WTC11 (cell line): ENCODE measurements around the gene LCE6A. TPM values are rescaled to one million over a fixed set of nuclear protein-coding genes. Genes with fewer than 3 reads are reported as not detected.

Experiments used
- ATAC-seq: fragments of 200-7000 bp; cut with Tn5 transposase; 2 replicates; pipeline ENCODE4 v1.10.0; 2021; ENCODE audit warnings: mild to moderate bottlenecking, moderate library complexity
- CTCF ChIA-PET: fragments of 300-600 bp; sonication (Branson Sonifier 250); formaldehyde crosslinking; loops from one replicate; lab custom pipeline; 2021; ENCODE audit warnings: antibody characterized with exemption; lab: Charles Lee
- POLR2A ChIA-PET: fragments of 350-600 bp; sonication (Branson Sonifier 250); formaldehyde crosslinking; loops from one replicate; lab custom pipeline; 2021; ENCODE audit warnings: antibody characterized with exemption; lab: Charles Lee
- DNase-seq: peaks from one replicate; pipeline ENCODE4 v3.0.0; 2021; ENCODE audit warnings: low spot score
- H3K27ac Mint-ChIP-seq: 2 replicates; pipeline ENCODE4 v1.8.0; 2021; ENCODE audit warnings: mixed read lengths
- H3K27me3 Mint-ChIP-seq: 2 replicates; pipeline ENCODE4 v1.8.0; 2021; ENCODE audit warnings: low read depth, mild to moderate bottlenecking, moderate library complexity, mixed read lengths
- H3K36me3 Mint-ChIP-seq: 2 replicates; pipeline ENCODE4 v1.8.0; 2021; ENCODE audit warnings: mixed read lengths
- H3K4me1 Mint-ChIP-seq: 2 replicates; pipeline ENCODE4 v1.8.0; 2022; ENCODE audit warnings: mixed read lengths
- H3K4me3 Mint-ChIP-seq: 2 replicates; pipeline ENCODE4 v1.8.0; 2021; ENCODE audit warnings: mild to moderate bottlenecking, moderate library complexity, mixed read lengths
- H3K9me3 Mint-ChIP-seq: 2 replicates; pipeline ENCODE4 v1.8.0; 2021; ENCODE audit warnings: mixed read lengths
- CBFB ChIP-seq: sonication (generic); formaldehyde crosslinking; IDR thresholded peaks from 2 replicates; pipeline ENCODE4 v1.8.1; 2022; ENCODE audit warnings: mild to moderate bottlenecking, low read depth, missing genetic modification reagents
- CTCF ChIP-seq: fragments of 200-600 bp; IDR thresholded peaks from 2 replicates; pipeline ENCODE4 v1.8.0; 2022; ENCODE audit warnings: antibody characterized with exemption
- E2F1 ChIP-seq: sonication (generic); formaldehyde crosslinking; IDR thresholded peaks from 2 replicates; pipeline ENCODE4 v1.8.0; 2022; ENCODE audit warnings: mild to moderate bottlenecking, missing genetic modification reagents
- FOXP4 ChIP-seq: sonication (generic); formaldehyde crosslinking; IDR thresholded peaks from 2 replicates; pipeline ENCODE4 v1.8.0; 2022; ENCODE audit warnings: mild to moderate bottlenecking, missing genetic modification reagents
- GRHL2 ChIP-seq: fragments of 250-450 bp; sonication (Bioruptor Pico); IDR thresholded peaks from 2 replicates; pipeline ENCODE4 v1.8.0; 2022; ENCODE audit warnings: mild to moderate bottlenecking, moderate library complexity; ENCODE audit not compliant: insufficient replicate concordance, severe bottlenecking
- NFE2L1 ChIP-seq: sonication (generic); formaldehyde crosslinking; IDR thresholded peaks from 2 replicates; pipeline ENCODE4 v1.8.1; 2023; ENCODE audit warnings: missing genetic modification reagents
- NFYB ChIP-seq: sonication (generic); formaldehyde crosslinking; conservative IDR thresholded peaks from 2 replicates; pipeline ENCODE4 v1.8.0; 2022; ENCODE audit warnings: low read depth, missing genetic modification reagents
- RORB ChIP-seq: fragments of 250-450 bp; sonication (Bioruptor Pico); IDR thresholded peaks from 2 replicates; pipeline ENCODE4 v1.9.0; 2021; ENCODE audit warnings: mild to moderate bottlenecking
- TCF7 ChIP-seq: sonication (generic); formaldehyde crosslinking; IDR thresholded peaks from 2 replicates; pipeline ENCODE4 v1.8.0; 2022; ENCODE audit warnings: mild to moderate bottlenecking, low read depth, missing genetic modification reagents, moderate library complexity
- ZNF138 ChIP-seq: sonication (generic); formaldehyde crosslinking; conservative IDR thresholded peaks from 2 replicates; pipeline ENCODE4 v1.8.1; 2022; ENCODE audit warnings: mild to moderate bottlenecking, moderate library complexity, missing genetic modification reagents
- ZNF317 ChIP-seq: sonication (generic); formaldehyde crosslinking; IDR thresholded peaks from 2 replicates; pipeline ENCODE4 v1.8.1; 2023; ENCODE audit warnings: low read depth, mild to moderate bottlenecking, moderate library complexity, missing genetic modification reagents, borderline replicate concordance
- total RNA-seq: library from RNA; stranded (reverse); gene quantifications from 3 replicates; pipeline ENCODE4 v1.2.3, GENCODE V29; 2021
- TF ChIP-seq, protein P1 (sequence below): sonication (generic); formaldehyde crosslinking; IDR thresholded peaks from 2 replicates; pipeline ENCODE4 v1.8.1; 2023; ENCODE audit warnings: mild to moderate bottlenecking, missing genetic modification reagents, borderline replicate concordance
- TF ChIP-seq, protein P2 (sequence below): fragments of 250-450 bp; sonication (Bioruptor Pico); conservative IDR thresholded peaks from 2 replicates; pipeline ENCODE4 v1.9.0; 2021; ENCODE audit warnings: mild to moderate bottlenecking
- TF ChIP-seq, protein P3 (sequence below): sonication (generic); formaldehyde crosslinking; conservative IDR thresholded peaks from 2 replicates; pipeline ENCODE4 v1.8.1; 2022; ENCODE audit warnings: mild to moderate bottlenecking, missing genetic modification reagents
- TF ChIP-seq, protein P4 (sequence below): sonication (generic); formaldehyde crosslinking; conservative IDR thresholded peaks from 2 replicates; pipeline ENCODE4 v1.8.1; 2023; ENCODE audit warnings: mild to moderate bottlenecking, low read depth, missing genetic modification reagents, moderate library complexity

The LCE6A gene
- total RNA-seq, 1 experiment from 2014 or later, result not detected

DNA sequence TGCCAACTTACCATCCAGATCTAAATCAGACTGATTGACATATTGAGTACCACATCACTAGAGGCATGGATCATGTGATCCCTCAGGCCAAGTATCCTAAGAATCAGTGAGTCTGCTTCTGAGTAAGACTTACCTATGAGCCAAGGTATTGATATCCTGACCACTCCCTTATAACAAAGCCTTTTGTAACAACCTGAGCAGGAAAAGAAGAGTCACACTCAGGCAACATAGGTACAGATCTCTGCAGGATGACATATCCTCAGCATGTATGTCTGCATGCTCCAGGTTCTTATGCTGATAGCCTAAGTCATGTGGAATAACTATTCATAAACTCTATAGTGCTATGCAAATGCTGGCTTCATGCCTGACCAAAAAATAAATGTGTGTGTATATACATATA, 17.7 kb upstream of the LCE6A start:
- Mint-ChIP-seq H3K27me3 (peaks cover 11% of the 10 kb centered on the region), H3K4me1 (no peaks in the 10 kb centered on the region), H3K9me3 (peaks cover 68% of the 10 kb centered on the region), H3K4me3 (no peak overlapping the region), H3K36me3 (peaks cover 52% of the 10 kb centered on the region), H3K27ac (no peak overlapping the region)
- DNase-seq (no peak), ATAC-seq (no peak)
- TF ChIP-seq TCF7, result no peak
- no peak for TF ChIP-seq GRHL2
- no peak for TF ChIP-seq ZNF317 (CRISPR knock-in tag)
- TF ChIP-seq, protein P1, sequence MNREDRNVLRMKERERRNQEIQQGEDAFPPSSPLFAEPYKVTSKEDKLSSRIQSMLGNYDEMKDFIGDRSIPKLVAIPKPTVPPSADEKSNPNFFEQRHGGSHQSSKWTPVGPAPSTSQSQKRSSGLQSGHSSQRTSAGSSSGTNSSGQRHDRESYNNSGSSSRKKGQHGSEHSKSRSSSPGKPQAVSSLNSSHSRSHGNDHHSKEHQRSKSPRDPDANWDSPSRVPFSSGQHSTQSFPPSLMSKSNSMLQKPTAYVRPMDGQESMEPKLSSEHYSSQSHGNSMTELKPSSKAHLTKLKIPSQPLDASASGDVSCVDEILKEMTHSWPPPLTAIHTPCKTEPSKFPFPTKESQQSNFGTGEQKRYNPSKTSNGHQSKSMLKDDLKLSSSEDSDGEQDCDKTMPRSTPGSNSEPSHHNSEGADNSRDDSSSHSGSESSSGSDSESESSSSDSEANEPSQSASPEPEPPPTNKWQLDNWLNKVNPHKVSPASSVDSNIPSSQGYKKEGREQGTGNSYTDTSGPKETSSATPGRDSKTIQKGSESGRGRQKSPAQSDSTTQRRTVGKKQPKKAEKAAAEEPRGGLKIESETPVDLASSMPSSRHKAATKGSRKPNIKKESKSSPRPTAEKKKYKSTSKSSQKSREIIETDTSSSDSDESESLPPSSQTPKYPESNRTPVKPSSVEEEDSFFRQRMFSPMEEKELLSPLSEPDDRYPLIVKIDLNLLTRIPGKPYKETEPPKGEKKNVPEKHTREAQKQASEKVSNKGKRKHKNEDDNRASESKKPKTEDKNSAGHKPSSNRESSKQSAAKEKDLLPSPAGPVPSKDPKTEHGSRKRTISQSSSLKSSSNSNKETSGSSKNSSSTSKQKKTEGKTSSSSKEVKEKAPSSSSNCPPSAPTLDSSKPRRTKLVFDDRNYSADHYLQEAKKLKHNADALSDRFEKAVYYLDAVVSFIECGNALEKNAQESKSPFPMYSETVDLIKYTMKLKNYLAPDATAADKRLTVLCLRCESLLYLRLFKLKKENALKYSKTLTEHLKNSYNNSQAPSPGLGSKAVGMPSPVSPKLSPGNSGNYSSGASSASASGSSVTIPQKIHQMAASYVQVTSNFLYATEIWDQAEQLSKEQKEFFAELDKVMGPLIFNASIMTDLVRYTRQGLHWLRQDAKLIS (CRISPR knock-in tag), result no peak
- TF ChIP-seq FOXP4 (CRISPR knock-in tag), result no peak
- TF ChIP-seq ZNF138, result no peak
- TF ChIP-seq NFYB (CRISPR knock-in tag), result no peak
- TF ChIP-seq, protein P2, sequence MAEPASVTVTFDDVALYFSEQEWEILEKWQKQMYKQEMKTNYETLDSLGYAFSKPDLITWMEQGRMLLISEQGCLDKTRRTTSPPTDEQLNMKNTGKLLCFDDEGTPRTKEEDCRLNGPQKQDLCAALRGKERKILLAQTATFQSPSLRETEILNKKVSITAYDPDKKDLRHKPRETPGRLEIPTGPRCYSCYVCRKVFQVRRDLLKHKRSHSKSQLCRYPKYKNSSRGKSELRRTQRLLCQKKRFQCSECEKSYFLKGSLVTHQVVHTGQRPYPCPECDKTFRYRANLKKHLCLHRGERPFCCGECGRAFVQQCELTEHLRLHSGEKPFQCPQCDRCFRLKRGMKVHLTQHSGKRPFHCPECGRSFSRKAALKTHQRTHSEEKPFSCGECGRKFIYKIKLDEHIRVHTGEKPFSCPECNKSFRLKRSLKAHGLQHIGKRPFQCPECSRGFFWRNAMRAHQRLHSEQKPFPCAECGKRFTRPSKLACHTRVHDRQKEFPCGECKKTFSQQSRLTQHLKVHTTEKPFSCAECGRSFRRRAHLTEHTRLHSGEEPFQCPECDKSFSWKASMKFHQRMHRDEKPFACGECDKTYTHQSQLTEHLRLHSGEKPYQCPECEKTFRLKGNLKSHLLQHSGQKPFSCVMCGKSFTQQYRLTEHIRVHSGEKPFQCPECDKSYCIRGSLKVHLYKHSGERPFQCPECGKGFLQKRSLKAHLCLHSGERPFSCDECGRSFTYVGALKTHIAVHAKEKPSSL (CRISPR knock-in tag), result no peak
- TF ChIP-seq RORB, result no peak
- no peak for TF ChIP-seq E2F1 (CRISPR knock-in tag)
- TF ChIP-seq, protein P3, sequence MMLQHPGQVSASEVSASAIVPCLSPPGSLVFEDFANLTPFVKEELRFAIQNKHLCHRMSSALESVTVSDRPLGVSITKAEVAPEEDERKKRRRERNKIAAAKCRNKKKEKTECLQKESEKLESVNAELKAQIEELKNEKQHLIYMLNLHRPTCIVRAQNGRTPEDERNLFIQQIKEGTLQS (CRISPR knock-in tag), result no peak
- no peak for TF ChIP-seq CBFB (CRISPR knock-in tag)
- no peak for TF ChIP-seq NFE2L1 (CRISPR knock-in tag)
- TF ChIP-seq, protein P4, sequence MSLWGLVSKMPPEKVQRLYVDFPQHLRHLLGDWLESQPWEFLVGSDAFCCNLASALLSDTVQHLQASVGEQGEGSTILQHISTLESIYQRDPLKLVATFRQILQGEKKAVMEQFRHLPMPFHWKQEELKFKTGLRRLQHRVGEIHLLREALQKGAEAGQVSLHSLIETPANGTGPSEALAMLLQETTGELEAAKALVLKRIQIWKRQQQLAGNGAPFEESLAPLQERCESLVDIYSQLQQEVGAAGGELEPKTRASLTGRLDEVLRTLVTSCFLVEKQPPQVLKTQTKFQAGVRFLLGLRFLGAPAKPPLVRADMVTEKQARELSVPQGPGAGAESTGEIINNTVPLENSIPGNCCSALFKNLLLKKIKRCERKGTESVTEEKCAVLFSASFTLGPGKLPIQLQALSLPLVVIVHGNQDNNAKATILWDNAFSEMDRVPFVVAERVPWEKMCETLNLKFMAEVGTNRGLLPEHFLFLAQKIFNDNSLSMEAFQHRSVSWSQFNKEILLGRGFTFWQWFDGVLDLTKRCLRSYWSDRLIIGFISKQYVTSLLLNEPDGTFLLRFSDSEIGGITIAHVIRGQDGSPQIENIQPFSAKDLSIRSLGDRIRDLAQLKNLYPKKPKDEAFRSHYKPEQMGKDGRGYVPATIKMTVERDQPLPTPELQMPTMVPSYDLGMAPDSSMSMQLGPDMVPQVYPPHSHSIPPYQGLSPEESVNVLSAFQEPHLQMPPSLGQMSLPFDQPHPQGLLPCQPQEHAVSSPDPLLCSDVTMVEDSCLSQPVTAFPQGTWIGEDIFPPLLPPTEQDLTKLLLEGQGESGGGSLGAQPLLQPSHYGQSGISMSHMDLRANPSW (CRISPR knock-in tag), result no peak
- TF ChIP-seq CTCF, result no peak
- POLR2A ChIA-PET, result no interaction called here
- CTCF ChIA-PET, result no interaction called here
